Fibroblast of the aortic adventitia (primary cell): ENCODE measurements around the gene NPTX2. TPM values are rescaled to one million over a fixed set of nuclear protein-coding genes. Genes with fewer than 3 reads are reported as not detected.

Experiments
- DNase-seq: peaks from one replicate; pipeline ENCODE4 v3.0.0-alpha.2; 2010; ENCODE audit warnings: low read depth
- H3K4me3 ChIP-seq: 2 replicates; pipeline ENCODE4 v1.5.1; 2011; ENCODE audit warnings: low read depth, mild to moderate bottlenecking, control low read depth, low read length, moderate library complexity
- total RNA-seq: library from RNA; depleted of rRNA; stranded (reverse); fragments of >200 nt; gene quantifications from 2 replicates; pipeline ENCODE4 v1.2.3, GENCODE V29; 2012; ENCODE audit warnings: low replicate concordance
- TF ChIP-seq, protein P1 (sequence below): IDR thresholded peaks from 2 replicates; pipeline ENCODE4 v1.5.1; 2011; ENCODE audit warnings: mild to moderate bottlenecking, low read length, control low read depth, inconsistent platforms; ENCODE audit not compliant: insufficient read depth

Gene NPTX2
- total RNA-seq, 1 donor: 2.5 TPM

DNA sequence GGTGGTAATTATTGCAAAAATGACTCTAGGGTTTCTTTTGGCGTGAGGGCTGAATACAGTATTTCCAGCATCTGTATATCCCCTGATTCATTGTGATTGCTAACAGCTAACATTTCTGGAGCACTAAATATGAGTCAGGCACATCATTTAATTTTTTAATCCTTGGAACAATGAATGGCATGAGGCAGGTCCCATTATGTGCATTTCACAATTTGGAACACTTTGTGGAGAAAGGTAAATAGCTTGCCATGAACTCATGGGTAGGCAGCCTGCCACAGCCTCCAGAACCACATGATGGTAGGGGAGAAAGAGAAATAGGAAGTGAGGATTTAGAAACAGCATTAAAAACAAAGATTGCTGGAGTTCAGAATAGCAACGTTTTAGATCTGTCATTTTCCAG is 1.7 kb downstream of the NPTX2 start:
- TF ChIP-seq, protein P1, sequence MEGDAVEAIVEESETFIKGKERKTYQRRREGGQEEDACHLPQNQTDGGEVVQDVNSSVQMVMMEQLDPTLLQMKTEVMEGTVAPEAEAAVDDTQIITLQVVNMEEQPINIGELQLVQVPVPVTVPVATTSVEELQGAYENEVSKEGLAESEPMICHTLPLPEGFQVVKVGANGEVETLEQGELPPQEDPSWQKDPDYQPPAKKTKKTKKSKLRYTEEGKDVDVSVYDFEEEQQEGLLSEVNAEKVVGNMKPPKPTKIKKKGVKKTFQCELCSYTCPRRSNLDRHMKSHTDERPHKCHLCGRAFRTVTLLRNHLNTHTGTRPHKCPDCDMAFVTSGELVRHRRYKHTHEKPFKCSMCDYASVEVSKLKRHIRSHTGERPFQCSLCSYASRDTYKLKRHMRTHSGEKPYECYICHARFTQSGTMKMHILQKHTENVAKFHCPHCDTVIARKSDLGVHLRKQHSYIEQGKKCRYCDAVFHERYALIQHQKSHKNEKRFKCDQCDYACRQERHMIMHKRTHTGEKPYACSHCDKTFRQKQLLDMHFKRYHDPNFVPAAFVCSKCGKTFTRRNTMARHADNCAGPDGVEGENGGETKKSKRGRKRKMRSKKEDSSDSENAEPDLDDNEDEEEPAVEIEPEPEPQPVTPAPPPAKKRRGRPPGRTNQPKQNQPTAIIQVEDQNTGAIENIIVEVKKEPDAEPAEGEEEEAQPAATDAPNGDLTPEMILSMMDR: no peak
- H3K4me3 ChIP-seq: peak overlapping the region; percentile 9
- DNase-seq: peak; percentile 60

DNA sequence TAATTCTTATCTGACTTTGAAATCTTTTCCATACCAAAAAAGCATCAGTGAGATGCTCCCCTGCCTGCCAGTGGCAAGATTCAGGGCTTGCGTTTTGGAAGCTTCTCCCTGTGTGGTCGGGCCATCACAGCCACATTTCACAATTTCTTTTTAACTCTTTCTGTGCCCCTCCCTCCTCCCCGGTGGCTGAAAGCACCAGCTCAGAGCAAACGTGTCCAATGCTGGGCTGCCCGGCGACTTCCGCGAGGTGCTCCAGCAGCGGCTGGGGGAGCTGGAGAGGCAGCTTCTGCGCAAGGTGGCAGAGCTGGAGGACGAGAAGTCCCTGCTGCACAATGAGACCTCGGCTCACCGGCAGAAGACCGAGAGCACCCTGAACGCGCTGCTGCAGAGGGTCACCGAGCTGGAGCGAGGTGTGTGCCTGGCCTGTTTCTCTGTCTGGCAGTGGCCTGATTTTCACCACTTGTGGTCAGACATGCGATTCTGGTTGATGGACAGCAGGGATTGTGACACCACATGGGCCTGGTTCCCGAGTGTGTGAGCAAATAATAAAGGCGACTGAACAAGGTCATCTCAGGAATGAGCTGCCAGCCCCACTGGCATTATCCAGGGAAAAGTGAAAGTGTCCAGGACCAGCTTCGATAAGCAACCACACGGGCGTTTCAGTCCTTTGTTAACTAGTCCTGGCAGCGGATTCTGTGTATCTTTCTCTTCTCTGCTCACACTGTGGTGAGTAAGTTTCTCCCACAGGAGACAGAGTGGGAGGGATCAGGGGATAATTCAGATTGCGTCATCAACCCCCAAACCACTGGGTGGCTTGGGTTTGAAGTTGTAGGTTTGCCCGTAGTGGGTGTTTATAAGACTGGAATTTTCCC is 2.6 kb downstream of the NPTX2 start:
- TF ChIP-seq, protein P1: no peak
- H3K4me3 ChIP-seq: peak overlapping the region; percentile 38
- DNase-seq: peak; percentile 83

DNA sequence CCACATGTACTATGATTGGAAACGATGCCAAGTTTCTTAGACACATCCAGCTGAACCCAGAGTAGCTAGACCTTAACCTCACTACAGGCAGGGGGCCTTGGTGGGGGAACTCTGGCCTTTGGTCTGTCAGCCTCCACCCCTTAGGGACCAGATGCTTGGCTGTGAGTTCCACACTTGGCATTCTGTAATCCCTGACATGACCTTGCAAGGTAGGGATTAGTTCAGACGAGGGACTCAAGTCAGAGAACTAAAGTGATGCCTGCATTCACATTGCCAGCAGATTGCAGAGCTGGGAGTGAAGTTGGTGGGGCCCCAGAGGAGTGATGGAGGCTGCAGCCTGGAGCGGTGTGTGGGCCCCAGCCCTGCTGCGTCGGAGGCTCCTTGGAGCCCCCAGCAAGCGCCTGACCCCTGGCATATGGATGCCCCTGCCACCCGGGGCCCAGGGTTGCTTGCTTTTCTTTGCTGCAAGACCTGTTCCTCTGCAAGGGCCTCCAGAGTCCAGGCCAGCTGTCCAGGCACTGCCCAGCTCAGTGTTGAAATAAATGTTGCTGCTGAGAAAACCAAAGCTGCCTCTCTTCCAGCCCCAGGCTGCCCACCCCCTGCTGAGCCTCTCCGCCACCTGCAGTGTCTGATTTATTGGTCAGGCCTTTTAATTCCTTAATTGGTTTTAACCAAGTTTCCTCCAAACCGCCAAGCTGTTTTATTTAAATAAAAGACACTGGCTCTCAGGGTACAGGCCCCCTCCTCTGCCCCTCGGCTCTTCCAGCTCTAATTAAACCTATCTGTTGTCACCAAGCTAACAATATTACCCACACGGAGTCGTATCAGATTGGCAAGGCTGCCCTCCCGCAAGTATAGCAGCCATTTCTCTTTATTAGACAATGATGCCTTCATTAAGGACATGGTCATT is 4.7 kb downstream of the NPTX2 start:
- no peak for DNase-seq
- no peak overlapping the region for H3K4me3 ChIP-seq
- TF ChIP-seq, protein P1: no peak

DNA sequence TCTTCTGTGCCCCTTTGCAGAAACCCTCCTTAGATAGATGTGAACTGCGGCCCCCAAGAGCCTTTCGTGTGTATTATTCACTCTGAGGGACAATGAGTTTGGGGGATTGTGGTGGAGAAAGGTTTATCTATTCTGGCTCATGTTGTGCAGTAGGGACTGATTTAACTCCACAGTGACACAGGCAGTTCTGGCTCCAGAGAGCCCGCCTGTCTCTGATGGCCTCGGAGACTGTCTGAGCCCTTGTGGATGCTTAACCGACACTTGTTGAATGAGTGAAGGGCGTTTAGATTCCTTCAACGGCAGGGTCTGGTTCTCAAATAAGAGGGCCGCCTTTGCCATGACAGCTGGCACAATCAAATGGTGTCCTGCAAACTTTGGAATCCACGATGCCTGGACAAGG is 5.8 kb downstream of the NPTX2 start:
- TF ChIP-seq, protein P1: no peak
- H3K4me3 ChIP-seq: no peak overlapping the region
- no peak for DNase-seq

DNA sequence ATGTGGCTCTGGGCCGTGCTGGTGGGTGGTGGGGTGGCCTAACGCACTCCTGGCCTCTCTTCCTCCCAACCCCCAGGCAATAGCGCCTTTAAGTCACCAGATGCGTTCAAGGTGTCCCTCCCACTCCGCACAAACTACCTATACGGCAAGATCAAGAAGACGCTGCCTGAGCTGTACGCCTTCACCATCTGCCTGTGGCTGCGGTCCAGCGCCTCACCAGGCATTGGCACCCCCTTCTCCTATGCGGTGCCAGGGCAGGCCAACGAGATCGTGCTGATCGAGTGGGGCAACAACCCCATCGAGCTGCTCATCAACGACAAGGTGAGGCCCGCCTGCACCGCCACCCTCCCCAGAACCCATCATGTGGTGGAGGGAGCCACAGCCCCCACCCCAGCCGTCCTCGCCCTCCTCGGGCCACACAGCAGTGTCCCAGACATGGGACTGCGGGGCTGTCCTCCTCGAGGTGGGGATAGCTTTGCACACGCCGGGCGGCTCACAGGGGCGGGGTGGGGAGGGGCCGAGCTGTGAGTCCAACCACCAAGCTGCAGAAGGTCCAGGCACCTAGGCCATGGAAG is 7.8 kb downstream of the NPTX2 start:
- TF ChIP-seq, protein P1: no peak
- no peak for DNase-seq
- H3K4me3 ChIP-seq: no peak overlapping the region
